Astrocyte (in vitro differentiated cells and primary cell): ENCODE data around the gene SEMA6C. TPM values are rescaled to one million over a fixed set of nuclear protein-coding genes. Genes with fewer than 3 reads are reported as not detected.

Experiments
- DNase-seq: peaks from one replicate; pipeline ENCODE4 v3.0.0-alpha.2; 2010; ENCODE audit warnings: low read depth
- FAIRE-seq: peaks from 2 replicates; lab custom pipeline; 2011; peaks lifted over from hg19 to GRCh38; lab: Jason Lieb, UNC
- H2AFZ ChIP-seq: 2 replicates; pipeline ENCODE4 v1.6.0; 2012; ENCODE audit warnings: low read depth, low read length, inconsistent platforms
- H3K27ac ChIP-seq: 2 replicates; pipeline ENCODE4 v1.5.1; 2011; ENCODE audit warnings: low read depth, low read length, inconsistent platforms
- H3K27me3 ChIP-seq: 2 replicates; pipeline ENCODE4 v1.6.0; 2011; ENCODE audit warnings: low read length, inconsistent platforms; ENCODE audit not compliant: insufficient read depth
- H3K36me3 ChIP-seq: 2 replicates; pipeline ENCODE4 v1.5.1; 2011; ENCODE audit warnings: low read length, inconsistent platforms; ENCODE audit not compliant: insufficient read depth
- H3K4me1 ChIP-seq: 2 replicates; pipeline ENCODE4 v1.5.1; 2011; ENCODE audit warnings: low read length, inconsistent platforms; ENCODE audit not compliant: insufficient read depth
- H3K4me2 ChIP-seq: 2 replicates; pipeline ENCODE4 v1.6.0; 2012; ENCODE audit warnings: low read length, inconsistent platforms
- H3K4me3 ChIP-seq: 2 replicates; pipeline ENCODE4 v1.5.1; 2011; ENCODE audit warnings: low read depth, mild to moderate bottlenecking, low read length, inconsistent platforms; ENCODE audit not compliant: insufficient read depth
- H3K79me2 ChIP-seq: 2 replicates; pipeline ENCODE4 v1.6.0; 2012; ENCODE audit warnings: mild to moderate bottlenecking, low read length, inconsistent platforms; ENCODE audit not compliant: insufficient read depth
- H3K9ac ChIP-seq: 2 replicates; pipeline ENCODE4 v1.6.0; 2012; ENCODE audit warnings: mild to moderate bottlenecking, low read length, inconsistent platforms
- H3K9me3 ChIP-seq: 2 replicates; pipeline ENCODE4 v1.5.1; 2012; ENCODE audit warnings: low read depth, mild to moderate bottlenecking, low read length, inconsistent platforms; ENCODE audit not compliant: insufficient read depth
- H4K20me1 ChIP-seq: 2 replicates; pipeline ENCODE4 v1.6.0; 2012; ENCODE audit warnings: low read length, inconsistent platforms; ENCODE audit not compliant: insufficient read depth
- H3K27ac Mint-ChIP-seq: one replicate; pipeline ENCODE4 v1.8.0; 2021; ENCODE audit warnings: mild to moderate bottlenecking, mixed read lengths; ENCODE audit not compliant: unreplicated experiment
- H3K27me3 Mint-ChIP-seq: one replicate; pipeline ENCODE4 v1.8.0; 2021; ENCODE audit warnings: low read depth, mixed read lengths; ENCODE audit not compliant: unreplicated experiment
- H3K36me3 Mint-ChIP-seq: one replicate; pipeline ENCODE4 v1.8.0; 2021; ENCODE audit warnings: low read depth, mixed read lengths; ENCODE audit not compliant: unreplicated experiment
- H3K4me1 Mint-ChIP-seq: one replicate; pipeline ENCODE4 v1.8.0; 2021; ENCODE audit warnings: low read depth, mixed read lengths; ENCODE audit not compliant: unreplicated experiment
- H3K4me3 Mint-ChIP-seq: one replicate; pipeline ENCODE4 v1.8.0; 2021; ENCODE audit warnings: mild to moderate bottlenecking, moderate library complexity, mixed read lengths; ENCODE audit not compliant: unreplicated experiment
- H3K9me3 Mint-ChIP-seq: one replicate; pipeline ENCODE4 v1.8.0; 2021; ENCODE audit warnings: mild to moderate bottlenecking, mixed read lengths; ENCODE audit not compliant: unreplicated experiment
- CTCF ChIP-seq: IDR thresholded peaks from 2 replicates; pipeline ENCODE4 v1.5.1; 2011; ENCODE audit warnings: low read depth, mild to moderate bottlenecking, inconsistent platforms, low read length, moderate library complexity; ENCODE audit not compliant: insufficient read depth
- EZH2 ChIP-seq: IDR thresholded peaks from 2 replicates; pipeline ENCODE4 v1.6.1; 2012; ENCODE audit warnings: mild to moderate bottlenecking, low read length, inconsistent platforms; ENCODE audit not compliant: insufficient read depth
- total RNA-seq: library from RNA; stranded (reverse); gene quantifications from 2 replicates; pipeline ENCODE4 v1.2.1, GENCODE V29; 2021

SEMA6C gene
- total RNA-seq, 1 donor from 2014 or later = 7.4 TPM

- Histone ChIP-seq H3K27me3 (peaks cover 2% of the 10 kb centered on the region), H3K79me2 (no peaks in the 10 kb centered on the region), H4K20me1 (no peaks in the 10 kb centered on the region), H3K4me2 (no peak overlapping the region), H3K27ac (no peak overlapping the region), H3K4me1 (peaks cover 9% of the 10 kb centered on the region), H2AFZ (no peak overlapping the region), H3K36me3 (no peaks in the 10 kb centered on the region), H3K9ac (no peak overlapping the region), H3K9me3 (no peaks in the 10 kb centered on the region), H3K4me3 (no peak overlapping the region)
- no peaks in the 10 kb centered on the region for H3K4me1 Mint-ChIP-seq
- peaks cover 2% of the 10 kb centered on the region for H3K9me3 Mint-ChIP-seq
- H3K27me3 Mint-ChIP-seq = peaks cover 39% of the 10 kb centered on the region
- peaks cover 30% of the 10 kb centered on the region for H3K36me3 Mint-ChIP-seq
- FAIRE-seq = no peak
- no peak for TF ChIP-seq EZH2
- TF ChIP-seq CTCF = no peak
- no peak overlapping the region for H3K27ac Mint-ChIP-seq
- no peak overlapping the region for H3K4me3 Mint-ChIP-seq
- DNase-seq = no peak
Observed at GRCh38 chr1:151133018-151133806, 13.2 kb downstream of the SEMA6C start.

- Histone ChIP-seq H3K79me2 (no peaks in the 10 kb centered on the region), H4K20me1 (no peaks in the 10 kb centered on the region), H3K9me3 (no peaks in the 10 kb centered on the region), H3K9ac (peak overlapping the region; percentile 52), H3K4me1 (peaks cover 9% of the 10 kb centered on the region), H3K27ac (no peak overlapping the region), H3K36me3 (no peaks in the 10 kb centered on the region), H3K4me2 (peak overlapping the region; percentile 83), H3K4me3 (no peak overlapping the region), H2AFZ (peak overlapping the region; percentile 79), H3K27me3 (peaks cover 2% of the 10 kb centered on the region)
- Mint-ChIP-seq H3K4me1 (no peaks in the 10 kb centered on the region), H3K4me3 (no peak overlapping the region), H3K27ac (no peak overlapping the region), H3K36me3 (peaks cover 27% of the 10 kb centered on the region), H3K9me3 (peaks cover 2% of the 10 kb centered on the region), H3K27me3 (peaks cover 39% of the 10 kb centered on the region)
- no peak for DNase-seq
- TF ChIP-seq EZH2 (no peak), CTCF (no peak)
- FAIRE-seq = no peak
Observed at GRCh38 chr1:151132335-151133017, 14.0 kb downstream of the SEMA6C start.
